Activated T-cell treated with anti-CD3 and anti-CD28 coated beads for 48 hours (primary cell): ENCODE results near the gene SHLD2.
"Not testable (repeated sequence)": the region's sequence is repeated elsewhere in the genome, so short reads cannot be mapped to it uniquely, and the experiment has no call there.

ENCODE experiments used
- DNase-seq: peaks from one replicate; pipeline ENCODE4 v3.0.0-alpha.2; 2020; ENCODE audit warnings: low read depth

SHLD2 gene

DNA sequence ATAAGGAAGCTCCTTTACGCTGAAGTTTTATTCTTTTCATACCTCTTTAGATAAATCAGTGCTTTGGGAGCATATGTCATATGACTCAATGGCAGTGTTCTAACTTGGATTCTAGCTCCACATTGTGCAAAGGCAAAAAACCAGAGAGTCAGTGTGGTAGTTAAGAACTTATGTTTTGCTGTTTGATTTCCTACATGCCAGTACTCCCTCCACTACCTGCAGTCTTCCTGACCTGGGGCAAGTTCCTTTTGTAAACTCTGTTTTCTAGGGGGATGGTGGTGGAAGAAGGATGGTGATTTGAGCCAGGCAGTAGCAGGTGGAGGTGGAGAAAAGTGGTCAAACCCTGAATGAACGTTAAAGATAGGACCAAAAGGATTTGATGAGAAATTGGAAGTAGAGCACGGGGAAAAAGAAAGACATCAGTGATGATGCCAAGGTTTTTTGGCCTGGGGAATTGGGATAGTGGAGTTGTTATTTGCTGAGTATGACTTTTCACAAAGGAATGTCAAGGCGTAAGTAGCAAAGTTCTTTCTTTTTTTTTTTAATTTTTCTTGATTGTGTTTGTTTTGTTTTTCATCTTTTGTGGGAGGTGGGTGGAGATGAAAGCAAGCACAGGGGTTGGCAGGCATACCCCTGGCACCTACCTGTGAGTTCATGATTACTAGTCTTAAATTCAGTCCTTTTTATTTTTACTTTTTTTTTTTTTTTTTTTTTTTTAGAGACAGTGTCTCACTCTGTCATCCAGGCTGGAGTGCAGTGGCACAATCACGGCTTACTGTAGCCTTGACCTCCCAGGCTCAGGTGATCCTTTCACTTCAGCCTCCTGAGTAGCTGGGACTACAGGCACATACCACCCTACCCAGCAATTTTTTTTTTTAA, 47.5 kb downstream of the SHLD2 start:
- not testable (repeated sequence) for DNase-seq

DNA sequence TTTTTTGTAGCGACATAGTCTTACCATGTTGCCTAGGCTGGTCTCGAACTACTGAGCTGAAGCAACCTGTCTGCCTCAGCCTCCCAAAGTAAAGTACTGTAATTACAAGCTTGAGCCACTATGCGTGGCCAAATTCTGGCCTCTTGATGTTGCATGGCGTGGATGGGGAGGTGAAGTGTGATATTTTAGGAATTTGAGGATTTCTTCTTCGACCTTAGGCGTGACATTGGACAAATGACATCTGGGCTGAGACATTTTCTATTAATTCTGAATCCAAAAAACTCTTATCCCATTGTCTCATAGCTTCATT, 48.1 kb downstream of the SHLD2 start:
- DNase-seq = not testable (repeated sequence)

DNA sequence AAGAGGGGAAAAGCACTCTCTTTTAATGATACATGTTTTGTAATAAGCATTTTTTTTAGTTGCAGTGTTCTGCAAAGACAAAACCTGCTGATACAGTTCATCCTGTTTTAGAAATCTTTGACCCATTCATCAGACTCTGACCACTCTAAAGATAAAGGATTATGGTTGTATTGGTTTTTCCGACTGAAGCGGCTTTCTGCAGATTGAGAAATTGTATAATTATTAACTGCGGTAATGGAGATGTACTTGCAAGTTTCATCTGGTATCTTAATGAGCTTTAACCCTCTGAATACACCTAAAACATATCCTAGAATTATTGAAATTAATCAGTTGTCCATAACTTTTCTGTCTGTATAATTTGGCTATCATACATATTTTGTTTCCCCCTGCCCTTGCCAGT, 50.6 kb downstream of the SHLD2 start:
- DNase-seq = not testable (repeated sequence)

DNA sequence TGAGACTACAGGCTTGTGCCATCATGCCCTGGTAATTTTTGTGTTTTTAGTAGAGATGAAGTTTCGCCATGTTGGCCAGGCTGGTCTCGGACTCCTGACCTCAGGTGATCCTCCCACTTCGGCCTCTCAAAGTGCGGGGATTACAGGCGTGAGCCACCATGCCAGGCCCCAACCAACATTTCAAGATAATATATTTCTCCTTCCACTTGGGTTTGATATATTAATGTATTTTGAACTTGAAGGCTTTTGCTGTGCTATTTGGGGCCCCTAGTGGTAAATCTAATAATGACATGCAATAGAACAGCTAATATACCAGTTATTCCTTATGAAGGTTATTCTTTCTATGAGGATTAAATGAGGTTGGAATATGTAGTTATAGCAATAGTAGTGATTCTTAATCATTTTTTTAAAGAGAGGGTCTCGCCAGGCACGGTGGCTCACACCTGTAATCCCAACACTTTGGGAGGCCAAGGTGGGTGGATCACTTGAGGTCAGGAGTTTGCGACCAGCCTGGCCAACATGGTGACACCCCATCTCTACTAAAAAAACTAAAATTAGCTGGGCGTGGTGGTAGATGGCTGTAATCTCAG, 54.1 kb downstream of the SHLD2 start:
- not testable (repeated sequence) for DNase-seq

DNA sequence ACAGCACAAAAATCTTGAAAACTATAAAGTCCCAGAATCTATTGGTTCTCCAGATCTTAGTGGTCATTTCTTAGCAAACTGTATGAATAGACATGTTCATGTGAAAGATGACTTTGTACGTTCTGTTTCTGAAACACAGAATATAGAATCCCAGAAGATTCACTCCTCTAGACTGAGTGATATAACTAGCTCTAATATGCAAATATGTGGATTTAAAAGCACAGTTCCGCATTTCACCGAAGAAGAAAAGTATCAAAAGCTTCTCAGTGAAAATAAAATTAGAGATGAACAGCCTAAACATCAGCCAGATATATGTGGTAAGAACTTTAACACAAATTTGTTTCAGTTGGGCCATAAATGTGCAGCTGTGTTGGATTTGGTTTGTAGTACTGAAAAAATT, 56.5 kb downstream of the SHLD2 start:
- not testable (repeated sequence) for DNase-seq

DNA sequence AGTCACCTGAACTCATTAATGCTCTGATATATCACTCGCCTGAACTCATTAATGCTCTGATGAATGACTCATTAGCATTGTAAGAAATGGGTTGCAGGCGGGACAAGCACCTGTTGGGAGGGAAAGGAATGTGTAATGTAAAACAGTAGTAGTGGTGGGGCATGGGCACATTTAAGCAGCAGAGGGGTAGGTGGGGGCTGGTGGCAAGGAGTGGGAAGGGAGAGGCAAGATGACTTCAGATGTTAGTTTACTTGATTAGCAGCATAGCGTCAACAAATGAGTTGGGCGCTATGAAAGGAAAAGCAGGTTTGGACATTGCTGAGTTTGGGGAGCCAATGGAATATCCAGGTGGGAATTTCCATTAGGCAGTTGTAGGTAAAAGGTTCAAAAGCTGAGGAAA, 61.8 kb downstream of the SHLD2 start:
- DNase-seq = not testable (repeated sequence)

DNA sequence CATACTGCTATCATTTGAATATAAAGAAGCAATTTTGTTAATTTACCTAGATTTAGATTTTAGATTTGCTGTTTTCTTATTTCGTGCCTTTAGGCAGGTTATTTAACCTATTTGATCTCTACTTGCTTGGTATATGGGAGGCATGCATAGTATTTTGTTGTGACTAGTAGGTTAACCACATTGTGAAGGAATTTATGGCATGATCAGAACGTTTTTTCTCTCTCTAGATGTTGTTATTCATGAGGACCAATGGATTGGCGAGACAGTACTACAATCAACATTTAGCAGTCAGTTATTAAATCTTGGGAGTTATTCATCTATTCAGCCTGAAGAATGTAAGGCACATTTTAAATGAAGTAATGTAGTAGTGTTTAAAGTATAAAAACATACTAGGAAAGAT, 62.8 kb downstream of the SHLD2 start:
- not testable (repeated sequence) for DNase-seq

DNA sequence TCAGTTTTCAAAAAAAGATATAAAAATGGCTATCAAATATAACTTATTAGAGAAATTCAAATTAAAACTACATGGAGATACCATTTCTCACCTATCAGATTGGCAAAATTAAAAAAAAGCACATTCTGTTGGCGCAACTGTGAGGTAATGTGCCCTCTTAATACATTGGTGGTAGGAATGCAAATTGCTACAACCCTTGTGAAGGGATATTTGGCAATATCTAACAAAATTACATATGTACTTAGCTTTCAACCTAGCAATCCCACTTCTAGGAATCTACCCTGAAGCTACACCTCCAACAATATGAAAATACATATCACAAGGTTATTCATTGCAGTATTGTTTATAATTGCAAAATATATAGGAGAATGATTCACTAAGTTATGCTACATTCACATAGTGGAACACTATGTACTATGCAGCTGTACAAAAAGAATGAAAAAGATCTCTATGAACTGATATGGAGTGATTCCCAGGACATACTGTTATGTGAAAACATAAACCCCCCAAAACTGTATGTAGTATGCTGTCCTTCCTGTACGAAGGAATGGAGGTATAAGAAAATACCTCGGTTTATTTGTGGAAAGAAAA, 67.8 kb downstream of the SHLD2 start:
- not testable (repeated sequence) for DNase-seq

DNA sequence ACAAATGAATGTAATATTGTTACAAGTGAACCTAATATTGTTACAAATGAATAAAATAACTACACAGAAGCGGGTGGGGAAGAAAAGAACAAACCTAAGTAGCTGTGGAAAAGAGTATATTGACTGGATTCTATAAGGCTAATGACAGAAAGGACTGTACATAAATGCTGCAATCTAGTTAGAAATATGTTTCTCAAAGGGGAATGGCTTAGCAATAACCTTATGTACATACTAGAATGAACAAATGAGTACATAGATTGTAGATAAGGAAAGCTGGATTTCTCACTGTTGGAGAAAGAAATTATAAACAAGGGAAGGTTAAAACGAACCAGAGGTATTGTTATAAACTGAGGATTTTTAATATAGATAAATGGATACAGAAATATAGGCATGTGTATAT, 68.4 kb downstream of the SHLD2 start:
- DNase-seq = not testable (repeated sequence)

DNA sequence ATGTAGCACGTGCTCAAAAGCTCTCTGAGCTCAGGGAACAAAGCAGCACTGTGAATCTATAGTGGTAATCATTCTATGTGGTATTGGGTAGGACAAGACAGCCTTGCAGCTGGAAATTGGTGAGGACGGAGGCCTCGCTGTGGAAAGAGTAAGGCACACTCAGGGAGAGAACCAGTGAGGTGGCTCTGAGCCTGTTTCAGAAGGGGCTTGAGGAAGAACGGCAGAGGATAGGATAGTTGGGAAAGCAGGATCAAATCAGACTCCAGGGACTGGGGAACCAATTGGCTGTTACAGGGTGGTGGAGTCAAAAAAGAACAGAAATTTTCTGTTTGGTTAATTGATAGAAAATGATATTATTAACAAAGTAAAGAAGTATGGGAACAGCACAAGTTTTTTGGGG, 74.9 kb downstream of the SHLD2 start:
- DNase-seq = not testable (repeated sequence)

DNA sequence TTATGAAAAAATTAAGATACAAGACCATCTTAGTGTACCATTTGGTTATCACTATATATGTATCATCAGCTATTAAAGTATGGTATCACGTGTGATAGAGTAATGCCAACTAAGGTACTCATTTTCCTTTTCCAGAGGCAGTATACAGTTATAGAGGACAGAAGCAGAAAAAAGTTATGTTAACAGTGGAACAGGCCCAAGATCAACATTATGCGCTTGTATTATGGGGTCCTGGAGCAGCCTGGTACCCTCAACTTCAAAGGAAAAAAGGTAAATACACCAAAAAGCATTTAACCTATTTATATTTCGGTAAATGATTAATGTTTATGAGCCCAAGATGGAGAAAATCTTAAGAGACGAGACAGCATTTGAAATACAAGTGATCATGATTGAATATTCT, 75.7 kb downstream of the SHLD2 start:
- not testable (repeated sequence) for DNase-seq

DNA sequence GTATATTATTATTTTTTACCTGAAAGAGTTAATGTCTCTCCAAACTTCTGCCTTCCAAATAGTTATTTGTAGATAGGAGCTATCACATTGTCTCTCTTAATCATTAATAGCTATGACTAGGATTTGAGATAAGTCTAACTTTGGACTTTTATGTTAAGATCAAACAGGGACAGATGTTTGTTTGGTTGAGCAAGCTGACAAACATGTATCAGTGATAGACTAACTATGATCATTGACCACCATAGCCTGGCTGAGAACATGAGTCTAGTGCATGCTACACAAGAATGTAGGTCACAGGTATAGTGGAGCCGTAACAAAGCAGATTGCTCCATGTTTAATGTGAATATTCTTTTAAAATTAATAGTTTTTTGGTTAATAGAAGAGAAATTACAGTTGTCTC, 76.7 kb downstream of the SHLD2 start:
- not testable (repeated sequence) for DNase-seq

DNA sequence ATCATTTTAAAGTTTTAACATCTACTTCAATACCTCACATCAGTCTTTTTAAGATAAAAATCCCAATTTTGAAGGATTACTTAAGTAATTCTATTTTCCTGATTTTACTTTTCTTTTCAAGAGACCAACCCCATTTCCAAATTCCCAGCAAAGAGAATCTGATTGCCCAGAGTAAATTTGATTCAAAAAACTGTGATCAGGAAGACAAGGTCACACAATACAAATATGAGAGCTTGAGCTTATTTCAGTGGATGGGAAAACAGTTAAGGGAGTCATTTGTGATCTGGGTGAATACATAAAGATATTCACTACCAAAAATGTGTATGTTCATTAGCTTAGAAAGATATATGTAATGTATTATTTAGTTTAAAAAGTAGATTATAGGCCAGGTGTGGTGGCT, 77.2 kb downstream of the SHLD2 start:
- not testable (repeated sequence) for DNase-seq

DNA sequence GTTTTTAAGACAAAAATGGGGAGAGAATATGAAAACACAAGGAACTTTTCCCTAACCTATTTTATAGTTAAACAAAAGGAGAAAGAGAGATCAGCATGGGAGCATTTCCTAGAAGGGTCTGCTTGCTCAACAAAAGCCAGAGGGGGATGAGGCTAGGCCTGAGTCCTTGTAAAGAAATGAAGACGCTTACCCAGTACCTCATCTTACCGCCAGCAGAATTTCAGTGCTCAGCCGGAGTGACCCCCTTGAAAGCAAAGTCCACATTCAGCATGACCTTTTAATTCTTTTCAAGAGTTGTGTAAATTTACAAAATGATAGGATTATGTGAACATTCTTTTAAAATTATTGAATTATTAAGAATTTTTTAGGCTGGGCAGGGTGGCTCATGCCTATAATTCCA, 82.6 kb downstream of the SHLD2 start:
- DNase-seq = not testable (repeated sequence)

DNA sequence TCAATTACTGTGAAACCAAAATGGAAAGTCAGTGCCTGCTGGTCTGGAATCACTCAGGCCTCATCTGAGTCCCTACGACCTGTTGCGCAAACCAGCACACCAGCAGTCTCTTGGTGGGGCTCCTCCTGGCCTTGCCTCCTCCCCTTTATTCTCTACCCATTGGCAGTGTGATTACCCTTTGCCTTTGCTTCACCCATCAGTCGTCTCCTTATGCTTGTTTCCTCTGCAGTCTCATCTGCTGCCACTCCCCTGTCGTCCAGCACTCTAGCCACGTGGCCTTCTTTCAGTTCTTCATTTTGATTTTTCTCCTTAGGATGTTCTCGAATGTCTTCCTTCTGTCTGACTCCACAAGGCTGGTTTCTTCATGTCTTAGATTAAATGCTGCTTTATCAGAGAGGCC, 89.4 kb downstream of the SHLD2 start:
- not testable (repeated sequence) for DNase-seq

DNA sequence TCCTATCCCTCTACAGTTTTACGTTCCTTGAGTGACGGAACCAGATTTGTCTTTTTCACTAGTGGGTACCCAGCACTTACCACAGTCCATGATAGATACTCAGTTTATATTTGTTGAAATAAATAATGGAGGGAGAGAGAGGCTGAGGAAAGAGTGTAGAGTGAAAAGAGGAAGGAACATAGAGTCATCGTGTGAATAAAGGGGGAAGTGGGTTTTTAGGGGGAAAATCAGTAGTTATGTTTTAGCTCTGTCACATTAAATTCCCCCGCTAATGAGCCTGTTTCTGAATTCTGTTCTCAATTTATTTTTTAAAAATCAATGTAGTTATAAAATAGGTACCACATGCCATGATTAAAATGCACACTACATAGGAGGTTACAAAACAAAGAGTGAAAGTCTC, 91.0 kb downstream of the SHLD2 start:
- not testable (repeated sequence) for DNase-seq

DNA sequence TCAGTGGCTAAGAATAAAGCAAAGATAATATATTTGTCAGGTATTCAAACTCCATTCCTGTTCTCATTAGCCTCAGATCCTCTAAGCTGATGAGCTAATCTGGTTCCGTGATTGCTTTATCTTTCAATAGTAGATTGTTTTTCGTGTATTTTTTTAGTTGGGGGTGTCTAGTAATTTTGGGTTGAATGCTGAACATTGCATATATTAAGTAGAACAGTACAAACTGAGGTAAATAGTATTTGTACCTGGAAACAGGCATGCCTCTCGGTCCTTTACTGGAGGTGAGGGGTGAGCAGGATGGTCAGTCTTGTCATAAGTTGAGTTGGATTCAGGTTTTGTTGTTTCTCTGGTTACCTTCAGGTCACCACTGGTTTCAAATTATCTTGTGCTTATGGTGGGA, 92.6 kb downstream of the SHLD2 start:
- DNase-seq = not testable (repeated sequence)

DNA sequence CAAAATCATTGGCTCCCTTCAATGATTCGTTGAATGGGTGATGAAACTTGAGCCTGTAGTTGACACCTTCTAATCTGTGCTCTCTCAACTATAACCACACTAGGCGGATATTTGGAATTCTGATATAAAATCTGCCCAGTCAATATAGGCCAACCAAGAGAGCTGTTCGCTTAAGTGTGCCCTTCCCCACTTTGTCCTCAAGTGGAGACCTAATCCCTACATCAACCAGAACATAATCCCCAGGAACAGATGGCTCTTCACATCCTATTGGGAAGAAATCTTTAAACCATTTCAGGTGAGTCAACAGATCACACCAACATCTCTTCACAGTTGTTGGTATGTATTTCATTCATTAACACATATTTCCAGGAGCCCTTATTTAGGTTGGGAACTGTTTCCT, 96.8 kb downstream of the SHLD2 start:
- DNase-seq = not testable (repeated sequence)

DNA sequence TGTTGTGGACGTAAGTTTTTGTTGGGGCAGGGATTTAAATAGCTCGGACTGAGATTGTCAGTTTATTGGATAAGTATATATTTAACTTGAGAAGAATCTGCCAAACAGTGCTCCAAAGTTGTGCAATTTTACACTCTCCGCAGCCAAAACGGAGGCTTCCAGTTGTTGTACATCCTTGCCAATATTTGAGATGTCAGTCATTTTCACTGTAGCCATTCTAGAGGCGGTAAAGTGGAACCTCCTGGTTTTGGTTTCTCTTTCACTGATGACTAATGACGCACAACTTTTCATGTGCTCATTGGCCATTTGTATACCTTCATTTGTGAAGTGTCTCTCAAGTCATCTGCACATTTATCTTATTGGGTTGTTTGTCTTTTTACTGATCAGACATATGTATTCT, 105.9 kb downstream of the SHLD2 start:
- not testable (repeated sequence) for DNase-seq

DNA sequence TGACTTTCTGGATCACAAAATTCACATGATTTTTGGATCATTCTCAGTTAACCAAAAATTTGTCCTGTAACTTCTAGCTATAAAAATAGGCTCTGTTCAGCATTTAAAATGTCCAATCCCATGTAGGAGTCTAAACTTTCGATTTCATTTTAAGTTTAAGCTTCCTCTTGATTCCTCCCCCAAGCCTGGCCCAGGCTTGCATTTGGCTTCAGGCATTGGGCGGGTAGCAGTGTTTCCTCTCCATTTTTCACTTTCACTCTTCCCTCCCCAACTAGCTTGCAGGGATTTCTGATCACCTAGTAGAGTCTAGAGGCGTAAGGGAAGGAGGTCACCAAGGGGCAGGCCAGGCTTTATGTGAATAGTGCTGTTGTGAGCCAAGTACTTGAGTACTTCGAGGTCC, 109.8 kb downstream of the SHLD2 start:
- not testable (repeated sequence) for DNase-seq

DNA sequence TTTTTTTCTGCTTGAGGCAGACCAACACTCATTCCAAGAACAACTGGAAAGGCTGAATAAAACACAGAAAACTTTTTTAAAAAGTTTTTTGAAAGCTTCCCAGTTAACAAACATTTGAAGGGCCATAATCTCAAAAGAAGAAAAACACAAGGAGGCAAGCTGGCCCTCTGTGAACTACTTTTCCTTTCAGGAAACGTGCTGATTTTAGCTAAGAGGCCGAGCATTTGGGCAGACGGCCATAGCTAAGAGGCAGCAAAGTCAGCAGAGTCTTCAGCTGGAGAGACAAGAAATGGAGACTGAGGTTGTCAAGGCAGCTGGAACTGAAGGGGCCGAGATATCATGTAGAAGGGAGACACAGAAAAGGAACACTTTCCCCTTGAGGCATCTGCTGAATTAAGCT, 111.9 kb downstream of the SHLD2 start:
- not testable (repeated sequence) for DNase-seq

DNA sequence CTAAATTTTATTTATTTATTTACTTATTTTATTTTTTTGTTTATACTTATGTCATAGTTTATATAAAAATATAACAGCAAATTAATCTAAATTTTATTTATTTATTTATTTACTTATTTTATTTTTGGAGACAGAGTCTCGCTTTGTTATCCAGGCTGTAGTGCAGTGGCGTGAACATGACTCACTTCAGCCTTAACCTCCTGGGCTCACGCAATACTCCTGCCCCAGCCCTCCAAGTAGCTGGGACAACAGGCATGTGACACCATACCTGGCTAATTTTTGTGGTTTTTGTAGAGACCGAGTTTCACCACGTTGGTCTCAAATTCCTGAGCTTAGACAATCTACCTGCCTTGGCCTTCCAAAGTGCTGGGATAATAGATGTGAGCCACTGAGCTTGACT, 115.3 kb downstream of the SHLD2 start:
- not testable (repeated sequence) for DNase-seq

DNA sequence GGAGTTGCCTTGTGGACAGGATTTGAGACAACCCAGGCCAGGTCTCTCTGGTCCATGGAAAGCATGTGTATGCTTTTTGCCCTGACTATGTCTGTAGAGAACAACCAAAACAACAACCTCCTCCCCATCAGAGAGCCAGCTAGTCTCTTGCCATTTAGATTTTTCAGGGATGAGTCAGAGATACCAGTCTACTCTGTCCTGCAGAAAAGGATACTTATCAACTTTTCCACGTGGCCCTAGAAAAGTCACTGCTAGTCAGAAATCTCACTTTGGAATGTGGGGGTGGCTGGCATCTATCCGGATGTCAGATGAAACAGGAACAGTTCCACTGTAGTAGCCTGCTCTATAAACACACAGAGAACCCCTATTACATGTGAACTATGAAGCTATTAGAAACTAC, 116.8 kb downstream of the SHLD2 start:
- not testable (repeated sequence) for DNase-seq
